Measurements from ENCODE around the gene TMEM248.
"Not testable (repeated sequence)": the region's sequence is repeated elsewhere in the genome, so short reads cannot be mapped to it uniquely, and the experiment has no call there.

DNA sequence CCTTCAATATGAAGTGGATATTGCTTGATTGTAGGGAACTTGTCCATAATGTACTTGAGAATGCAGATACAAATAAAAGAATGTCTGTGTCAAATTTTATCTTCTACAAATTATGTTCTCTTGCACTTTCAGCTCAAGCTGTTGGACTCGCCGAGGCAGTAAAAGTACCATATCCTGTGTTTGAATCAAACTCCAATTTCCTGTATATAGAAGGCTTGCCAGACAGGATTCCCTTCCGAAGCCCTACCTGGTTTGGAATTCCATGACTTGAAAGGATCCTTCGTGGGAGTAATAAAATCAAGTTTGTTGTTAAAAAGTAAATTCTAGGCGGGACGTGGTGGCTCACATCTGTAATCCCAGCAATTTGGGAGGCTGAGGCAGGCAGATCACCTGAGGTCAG lies 40.4 kb upstream of the TMEM248 start:
- TF ChIP-seq, protein P1, sequence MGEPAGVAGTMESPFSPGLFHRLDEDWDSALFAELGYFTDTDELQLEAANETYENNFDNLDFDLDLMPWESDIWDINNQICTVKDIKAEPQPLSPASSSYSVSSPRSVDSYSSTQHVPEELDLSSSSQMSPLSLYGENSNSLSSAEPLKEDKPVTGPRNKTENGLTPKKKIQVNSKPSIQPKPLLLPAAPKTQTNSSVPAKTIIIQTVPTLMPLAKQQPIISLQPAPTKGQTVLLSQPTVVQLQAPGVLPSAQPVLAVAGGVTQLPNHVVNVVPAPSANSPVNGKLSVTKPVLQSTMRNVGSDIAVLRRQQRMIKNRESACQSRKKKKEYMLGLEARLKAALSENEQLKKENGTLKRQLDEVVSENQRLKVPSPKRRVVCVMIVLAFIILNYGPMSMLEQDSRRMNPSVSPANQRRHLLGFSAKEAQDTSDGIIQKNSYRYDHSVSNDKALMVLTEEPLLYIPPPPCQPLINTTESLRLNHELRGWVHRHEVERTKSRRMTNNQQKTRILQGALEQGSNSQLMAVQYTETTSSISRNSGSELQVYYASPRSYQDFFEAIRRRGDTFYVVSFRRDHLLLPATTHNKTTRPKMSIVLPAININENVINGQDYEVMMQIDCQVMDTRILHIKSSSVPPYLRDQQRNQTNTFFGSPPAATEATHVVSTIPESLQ (CRISPR knock-in tag; IDR thresholded peaks at IDR 0.05), result not testable (repeated sequence)
- TF ChIP-seq, protein P2, sequence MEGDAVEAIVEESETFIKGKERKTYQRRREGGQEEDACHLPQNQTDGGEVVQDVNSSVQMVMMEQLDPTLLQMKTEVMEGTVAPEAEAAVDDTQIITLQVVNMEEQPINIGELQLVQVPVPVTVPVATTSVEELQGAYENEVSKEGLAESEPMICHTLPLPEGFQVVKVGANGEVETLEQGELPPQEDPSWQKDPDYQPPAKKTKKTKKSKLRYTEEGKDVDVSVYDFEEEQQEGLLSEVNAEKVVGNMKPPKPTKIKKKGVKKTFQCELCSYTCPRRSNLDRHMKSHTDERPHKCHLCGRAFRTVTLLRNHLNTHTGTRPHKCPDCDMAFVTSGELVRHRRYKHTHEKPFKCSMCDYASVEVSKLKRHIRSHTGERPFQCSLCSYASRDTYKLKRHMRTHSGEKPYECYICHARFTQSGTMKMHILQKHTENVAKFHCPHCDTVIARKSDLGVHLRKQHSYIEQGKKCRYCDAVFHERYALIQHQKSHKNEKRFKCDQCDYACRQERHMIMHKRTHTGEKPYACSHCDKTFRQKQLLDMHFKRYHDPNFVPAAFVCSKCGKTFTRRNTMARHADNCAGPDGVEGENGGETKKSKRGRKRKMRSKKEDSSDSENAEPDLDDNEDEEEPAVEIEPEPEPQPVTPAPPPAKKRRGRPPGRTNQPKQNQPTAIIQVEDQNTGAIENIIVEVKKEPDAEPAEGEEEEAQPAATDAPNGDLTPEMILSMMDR (IDR thresholded peaks at IDR 0.05), result not testable (repeated sequence)
- not testable (repeated sequence) for TF ChIP-seq MYBL2 (CRISPR knock-in tag; IDR thresholded peaks at IDR 0.05); NR2C2 (CRISPR knock-in tag; IDR thresholded peaks at IDR 0.05); ZNF263 (CRISPR knock-in tag; IDR thresholded peaks at IDR 0.05; ENCODE audit: low read depth); OVOL2 (CRISPR knock-in tag; IDR thresholded peaks at IDR 0.05; ENCODE audit: borderline replicate concordance)
- TF ChIP-seq, protein P3, sequence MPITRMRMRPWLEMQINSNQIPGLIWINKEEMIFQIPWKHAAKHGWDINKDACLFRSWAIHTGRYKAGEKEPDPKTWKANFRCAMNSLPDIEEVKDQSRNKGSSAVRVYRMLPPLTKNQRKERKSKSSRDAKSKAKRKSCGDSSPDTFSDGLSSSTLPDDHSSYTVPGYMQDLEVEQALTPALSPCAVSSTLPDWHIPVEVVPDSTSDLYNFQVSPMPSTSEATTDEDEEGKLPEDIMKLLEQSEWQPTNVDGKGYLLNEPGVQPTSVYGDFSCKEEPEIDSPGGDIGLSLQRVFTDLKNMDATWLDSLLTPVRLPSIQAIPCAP (CRISPR knock-in tag; IDR thresholded peaks at IDR 0.05), result not testable (repeated sequence)
- TF ChIP-seq, protein P4, sequence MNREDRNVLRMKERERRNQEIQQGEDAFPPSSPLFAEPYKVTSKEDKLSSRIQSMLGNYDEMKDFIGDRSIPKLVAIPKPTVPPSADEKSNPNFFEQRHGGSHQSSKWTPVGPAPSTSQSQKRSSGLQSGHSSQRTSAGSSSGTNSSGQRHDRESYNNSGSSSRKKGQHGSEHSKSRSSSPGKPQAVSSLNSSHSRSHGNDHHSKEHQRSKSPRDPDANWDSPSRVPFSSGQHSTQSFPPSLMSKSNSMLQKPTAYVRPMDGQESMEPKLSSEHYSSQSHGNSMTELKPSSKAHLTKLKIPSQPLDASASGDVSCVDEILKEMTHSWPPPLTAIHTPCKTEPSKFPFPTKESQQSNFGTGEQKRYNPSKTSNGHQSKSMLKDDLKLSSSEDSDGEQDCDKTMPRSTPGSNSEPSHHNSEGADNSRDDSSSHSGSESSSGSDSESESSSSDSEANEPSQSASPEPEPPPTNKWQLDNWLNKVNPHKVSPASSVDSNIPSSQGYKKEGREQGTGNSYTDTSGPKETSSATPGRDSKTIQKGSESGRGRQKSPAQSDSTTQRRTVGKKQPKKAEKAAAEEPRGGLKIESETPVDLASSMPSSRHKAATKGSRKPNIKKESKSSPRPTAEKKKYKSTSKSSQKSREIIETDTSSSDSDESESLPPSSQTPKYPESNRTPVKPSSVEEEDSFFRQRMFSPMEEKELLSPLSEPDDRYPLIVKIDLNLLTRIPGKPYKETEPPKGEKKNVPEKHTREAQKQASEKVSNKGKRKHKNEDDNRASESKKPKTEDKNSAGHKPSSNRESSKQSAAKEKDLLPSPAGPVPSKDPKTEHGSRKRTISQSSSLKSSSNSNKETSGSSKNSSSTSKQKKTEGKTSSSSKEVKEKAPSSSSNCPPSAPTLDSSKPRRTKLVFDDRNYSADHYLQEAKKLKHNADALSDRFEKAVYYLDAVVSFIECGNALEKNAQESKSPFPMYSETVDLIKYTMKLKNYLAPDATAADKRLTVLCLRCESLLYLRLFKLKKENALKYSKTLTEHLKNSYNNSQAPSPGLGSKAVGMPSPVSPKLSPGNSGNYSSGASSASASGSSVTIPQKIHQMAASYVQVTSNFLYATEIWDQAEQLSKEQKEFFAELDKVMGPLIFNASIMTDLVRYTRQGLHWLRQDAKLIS (CRISPR knock-in tag; IDR thresholded peaks at IDR 0.05; ENCODE audit: borderline replicate concordance), result not testable (repeated sequence)
- TF ChIP-seq, protein P5, sequence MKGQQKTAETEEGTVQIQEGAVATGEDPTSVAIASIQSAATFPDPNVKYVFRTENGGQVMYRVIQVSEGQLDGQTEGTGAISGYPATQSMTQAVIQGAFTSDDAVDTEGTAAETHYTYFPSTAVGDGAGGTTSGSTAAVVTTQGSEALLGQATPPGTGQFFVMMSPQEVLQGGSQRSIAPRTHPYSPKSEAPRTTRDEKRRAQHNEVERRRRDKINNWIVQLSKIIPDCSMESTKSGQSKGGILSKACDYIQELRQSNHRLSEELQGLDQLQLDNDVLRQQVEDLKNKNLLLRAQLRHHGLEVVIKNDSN (CRISPR knock-in tag; IDR thresholded peaks at IDR 0.05), result not testable (repeated sequence)
